CD4-positive, alpha-beta T cell (primary cell): Measurements from ENCODE around the gene PASK. TPM values are rescaled to one million over a fixed set of nuclear protein-coding genes. Genes with fewer than 3 reads are reported as not detected.
A peak's percentile ranks its signal among the peaks of the same experiment; 100 is the strongest.

ENCODE experiments used
- ATAC-seq: fragments of 200-7000 bp; cut with Tn5 transposase; one replicate; pipeline ENCODE4 v1.10.0; 2022; ENCODE audit warnings: mild to moderate bottlenecking; ENCODE audit not compliant: poor library complexity
- CTCF ChIA-PET: fragments of 350-600 bp; sonication (Branson Sonifier 250); formaldehyde crosslinking; loops from one replicate; lab custom pipeline; 2021; ENCODE audit warnings: antibody characterized with exemption, inconsistent platforms; lab: Charles Lee
- POLR2A ChIA-PET: fragments of 350-600 bp; sonication (Branson Sonifier 250); formaldehyde crosslinking; loops from one replicate; lab custom pipeline; 2021; ENCODE audit warnings: antibody characterized with exemption, inconsistent platforms; lab: Charles Lee
- DNase-seq, 14 experiments: peaks; one replicate each; pipeline ENCODE4 v3.0.0-alpha.2; 2013 to 2020; ENCODE audit warnings: mixed read lengths in 2 of 14
- H3K27ac ChIP-seq, 2 donors: one replicate each; pipeline versions ENCODE4 v1.5.1 to v1.7.0; 2013; ENCODE audit warnings: low read length in 2 of 2, low read depth in 1 of 2, mild to moderate bottlenecking in 1 of 2
- H3K27me3 ChIP-seq, 2 experiments: 1 replicate in 1 of 2; 2 replicates in 1 of 2; pipeline versions ENCODE4 v1.6.1 to v1.7.0; 2013; ENCODE audit warnings: low read length in 2 of 2, control low read depth in 1 of 2, mild to moderate bottlenecking in 1 of 2, moderate library complexity in 1 of 2; ENCODE audit not compliant: insufficient read depth in 2 of 2, control insufficient read depth in 1 of 2
- H3K36me3 ChIP-seq: one replicate; pipeline ENCODE4 v1.6.1; 2013; ENCODE audit warnings: low read length, control low read depth; ENCODE audit not compliant: insufficient read depth
- H3K4me1 ChIP-seq: one replicate; pipeline ENCODE4 v1.6.1; 2013; ENCODE audit warnings: low read length, control low read depth; ENCODE audit not compliant: insufficient read depth
- H3K4me3 ChIP-seq: one replicate; pipeline ENCODE4 v1.5.1; 2013; ENCODE audit warnings: mild to moderate bottlenecking, low read length, moderate library complexity
- H3K9me3 ChIP-seq, 2 experiments: 1 replicate in 1 of 2; 2 replicates in 1 of 2; pipeline versions ENCODE4 v1.6.1 to v1.7.0; 2013; ENCODE audit warnings: low read length in 2 of 2, mild to moderate bottlenecking in 2 of 2, control low read depth in 1 of 2, moderate library complexity in 1 of 2; ENCODE audit not compliant: control insufficient read depth in 1 of 2, insufficient read depth in 1 of 2
- H3K27ac Mint-ChIP-seq: one replicate; pipeline ENCODE4 v1.8.0; 2020; ENCODE audit warnings: mixed read lengths
- H3K27me3 Mint-ChIP-seq: one replicate; pipeline ENCODE4 v1.8.0; 2021; ENCODE audit warnings: mixed read lengths
- H3K36me3 Mint-ChIP-seq: one replicate; pipeline ENCODE4 v1.8.0; 2021; ENCODE audit warnings: low read depth, mixed read lengths
- H3K4me1 Mint-ChIP-seq: one replicate; pipeline ENCODE4 v1.8.0; 2021; ENCODE audit warnings: low read depth, mixed read lengths
- H3K4me3 Mint-ChIP-seq: one replicate; pipeline ENCODE4 v1.8.0; 2020; ENCODE audit warnings: mild to moderate bottlenecking, mixed read lengths
- H3K9me3 Mint-ChIP-seq: one replicate; pipeline ENCODE4 v1.8.0; 2020; ENCODE audit warnings: mixed read lengths
- CTCF ChIP-seq: fragments of 200-600 bp; IDR thresholded peaks from one replicate; pipeline ENCODE4 v1.8.0; 2022; ENCODE audit warnings: antibody characterized with exemption, mild to moderate bottlenecking
- intact Hi-C, 2 experiments: fragments of 100-400 bp; cut with DNase I in 1 of 2; cut with micrococcal nuclease in 1 of 2; formaldehyde crosslinking; loops; one replicate each; pipeline versions ENCODE4 v1.15.1 to v1.9.0; 2023 to 2025; cut with DNase I, micrococcal nuclease
- total RNA-seq, 174 experiments: library from RNA in 2 of 174; stranded (reverse) in 2 of 174; gene quantifications; one replicate each; pipeline ENCODE4 v1.2.3 and lab custom pipeline; 2021 to 2026

The PASK gene
- total RNA-seq, 2 experiments from 2014 or later = 78.0 to 87.9 TPM

DNA sequence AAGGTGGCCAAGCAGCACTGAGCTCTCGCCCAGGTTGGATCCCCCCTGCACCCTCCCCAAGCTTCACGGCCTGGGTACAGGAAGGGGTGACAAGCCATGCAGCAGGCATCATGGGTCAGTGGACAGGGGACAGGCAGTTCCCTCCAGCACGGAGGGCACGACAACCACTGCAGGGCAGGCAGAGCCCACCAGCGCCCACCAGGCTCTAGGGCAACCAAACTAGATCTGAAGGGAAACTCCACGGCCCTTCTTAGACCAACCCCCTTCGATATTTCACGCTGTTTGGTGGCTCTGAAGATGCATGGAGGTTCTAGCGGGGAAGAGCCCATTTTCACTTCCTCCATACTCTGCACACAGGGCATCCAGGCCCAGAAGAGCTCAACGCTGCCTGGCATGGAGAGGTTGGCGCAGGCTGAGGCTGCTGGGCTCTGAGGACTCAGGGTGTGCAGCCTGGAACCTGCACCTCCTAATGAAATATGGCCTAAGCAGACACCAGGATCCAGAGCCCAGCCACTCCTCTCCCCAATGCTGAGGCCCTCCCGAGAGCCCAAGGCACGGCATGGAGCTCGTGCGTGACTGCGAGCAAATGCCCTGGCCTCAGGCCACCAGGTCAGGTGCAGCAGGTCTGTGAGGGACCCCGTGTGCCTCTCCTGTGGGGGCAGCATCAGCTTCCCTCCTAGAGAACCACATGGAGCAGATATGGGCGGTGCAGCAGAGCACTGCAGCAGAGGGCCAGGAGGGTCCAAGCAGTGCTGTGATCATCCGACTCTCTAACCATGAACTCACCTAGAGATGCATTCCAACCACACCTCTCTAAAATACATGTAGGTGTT, 38.4 kb downstream of the PASK start:
- peaks cover 0 to 13% of the 10 kb centered on the region in 2 experiments for H3K9me3 ChIP-seq
- H3K36me3 ChIP-seq = peaks cover 24% of the 10 kb centered on the region
- peak overlapping the region; percentile 91 for H3K4me3 Mint-ChIP-seq
- DNase-seq (peak in 2 of 14 experiments; percentile 36 to 42), ATAC-seq (no peak)
- ChIA-PET CTCF (no interaction called here), POLR2A (interaction anchor here (1.0 to 5.1 kb wide), 8 partner anchors 9 to 204 kb away, joined by 3 to 40 read pairs (median 7); partner anchors contain the start of genes HDLBP, MTERF4, PASK and PPP1R7)
- intact Hi-C loops = no loop called here
- H3K27ac ChIP-seq = peak overlapping the region; percentile 90 to 92
- no peaks in the 10 kb centered on the region for H3K27me3 ChIP-seq
- H3K9me3 Mint-ChIP-seq = peaks cover 2% of the 10 kb centered on the region
- H3K4me3 ChIP-seq = peak overlapping the region; percentile 68
- H3K27me3 Mint-ChIP-seq = no peaks in the 10 kb centered on the region
- H3K36me3 Mint-ChIP-seq = peaks cover 54% of the 10 kb centered on the region
- peaks cover 65% of the 10 kb centered on the region for H3K4me1 ChIP-seq
- peak overlapping the region; percentile 95 for H3K27ac Mint-ChIP-seq
- TF ChIP-seq CTCF = no peak
- H3K4me1 Mint-ChIP-seq = peaks cover 61% of the 10 kb centered on the region

DNA sequence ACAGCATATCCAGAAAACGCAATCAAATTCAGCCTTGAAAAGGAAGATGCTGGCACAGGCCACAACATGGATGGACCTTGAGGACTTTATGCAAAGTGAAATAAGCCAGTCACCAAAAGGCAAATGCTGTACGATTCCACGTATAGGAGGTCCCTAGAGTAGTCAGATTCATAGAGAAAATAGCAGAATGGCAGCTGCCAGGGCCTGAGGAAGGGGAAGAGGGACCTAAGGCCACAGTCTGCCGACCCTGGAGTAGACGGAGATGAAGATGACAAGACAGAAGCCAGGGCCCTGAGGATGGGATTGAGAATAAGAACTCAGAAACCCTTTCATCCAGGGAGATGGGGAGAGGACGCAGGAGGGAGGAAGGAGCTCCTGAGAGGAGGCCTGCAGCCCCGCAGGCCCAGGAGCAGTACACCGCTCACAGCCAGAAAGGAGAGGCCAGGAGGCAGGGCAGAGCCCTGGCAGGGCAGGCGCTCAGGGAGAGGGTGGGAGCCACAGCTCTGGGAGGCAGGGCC, 39.1 kb downstream of the PASK start:
- Histone ChIP-seq H3K36me3 (peaks cover 21% of the 10 kb centered on the region), H3K4me3 (peak overlapping the region; percentile 68), H3K27ac (peak overlapping the region; percentile 90 to 92), H3K9me3 (peaks cover 0 to 13% of the 10 kb centered on the region in 2 experiments), H3K4me1 (peaks cover 72% of the 10 kb centered on the region), H3K27me3 (no peaks in the 10 kb centered on the region)
- H3K4me1 Mint-ChIP-seq = peaks cover 61% of the 10 kb centered on the region
- no peak for ATAC-seq
- H3K9me3 Mint-ChIP-seq = peaks cover 2% of the 10 kb centered on the region
- H3K4me3 Mint-ChIP-seq = peak overlapping the region; percentile 91
- POLR2A ChIA-PET = interaction anchor here (1.0 to 5.1 kb wide), 8 partner anchors 8 to 205 kb away, joined by 3 to 40 read pairs (median 7); partner anchors contain the start of genes HDLBP, MTERF4, PASK and PPP1R7
- no peak for DNase-seq
- peaks cover 51% of the 10 kb centered on the region for H3K36me3 Mint-ChIP-seq
- no peaks in the 10 kb centered on the region for H3K27me3 Mint-ChIP-seq
- TF ChIP-seq CTCF = no peak
- H3K27ac Mint-ChIP-seq = peak overlapping the region; percentile 95
- intact Hi-C loops = no loop called here
- CTCF ChIA-PET = no interaction called here

GRCh38 chr2:241109210-241110088, 39.8 kb downstream of the PASK start:
- peak overlapping the region; percentile 90 to 92 for H3K27ac ChIP-seq
- POLR2A ChIA-PET = interaction anchor here (0.6 to 5.1 kb wide), 12 partner anchors 9 to 205 kb away, joined by 3 to 40 read pairs (median 4); partner anchors contain the start of genes HDLBP, PASK and PPP1R7
- H3K4me1 Mint-ChIP-seq = peaks cover 61% of the 10 kb centered on the region
- peaks cover 2% of the 10 kb centered on the region for H3K9me3 Mint-ChIP-seq
- peak overlapping the region; percentile 95 for H3K27ac Mint-ChIP-seq
- peak overlapping the region; percentile 91 for H3K4me3 Mint-ChIP-seq
- peaks cover 79% of the 10 kb centered on the region for H3K4me1 ChIP-seq
- H3K36me3 Mint-ChIP-seq = peaks cover 44% of the 10 kb centered on the region
- intact Hi-C loops = loop anchor here (10.0 kb wide), 2 partner anchors 75 to 525 kb away; partner anchors contain the start of gene CAPN10 (in 1 of the 2)
- DNase-seq = peak in 4 of 14 experiments; percentile 35 to 53 (median 45)
- H3K27me3 Mint-ChIP-seq = no peaks in the 10 kb centered on the region
- H3K4me3 ChIP-seq = peak overlapping the region; percentile 68
- CTCF ChIA-PET = no interaction called here
- no peak for ATAC-seq
- TF ChIP-seq CTCF = no peak
- H3K36me3 ChIP-seq = peaks cover 14% of the 10 kb centered on the region
- peaks cover 0 to 13% of the 10 kb centered on the region in 2 experiments for H3K9me3 ChIP-seq
- H3K27me3 ChIP-seq = no peaks in the 10 kb centered on the region
